ENCODE data around the gene NOTCH3. TPM values are rescaled to one million over a fixed set of nuclear protein-coding genes. Genes with fewer than 3 reads are reported as not detected.

The NOTCH3 gene
- total RNA-seq, 1 donor: 51.8 TPM

DNA sequence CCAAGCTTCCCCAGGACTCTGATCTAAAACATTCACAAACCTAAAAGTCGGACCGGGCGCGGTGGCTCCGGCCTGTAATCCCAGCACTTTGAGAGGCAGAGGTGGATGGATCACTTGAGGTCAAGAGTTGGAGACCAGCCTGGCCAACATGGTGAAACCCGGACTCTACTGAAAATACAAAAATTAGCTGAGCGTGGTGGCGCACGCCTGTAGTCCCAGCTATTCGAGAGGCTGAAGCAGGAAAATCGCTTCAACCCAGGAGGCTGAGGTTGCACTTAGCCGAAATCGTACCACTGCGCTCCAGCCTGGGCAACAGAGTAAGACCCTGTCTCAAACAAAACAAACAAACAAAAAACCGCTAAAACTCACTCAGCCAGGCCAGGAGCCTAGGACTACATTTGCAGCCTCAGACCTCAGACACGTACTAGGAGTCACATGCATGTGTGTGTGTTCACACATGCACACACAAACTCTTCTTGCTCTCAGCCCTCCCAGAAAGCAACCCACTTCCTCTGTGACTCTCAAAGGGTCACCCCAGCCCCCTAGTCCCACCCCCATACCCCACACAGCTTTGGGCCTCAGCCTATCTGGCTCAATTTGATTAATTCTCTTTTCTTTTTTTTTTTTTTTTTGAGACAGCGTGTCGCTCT lies 704 bp upstream of the NOTCH3 start:
- TF ChIP-seq, protein P1, sequence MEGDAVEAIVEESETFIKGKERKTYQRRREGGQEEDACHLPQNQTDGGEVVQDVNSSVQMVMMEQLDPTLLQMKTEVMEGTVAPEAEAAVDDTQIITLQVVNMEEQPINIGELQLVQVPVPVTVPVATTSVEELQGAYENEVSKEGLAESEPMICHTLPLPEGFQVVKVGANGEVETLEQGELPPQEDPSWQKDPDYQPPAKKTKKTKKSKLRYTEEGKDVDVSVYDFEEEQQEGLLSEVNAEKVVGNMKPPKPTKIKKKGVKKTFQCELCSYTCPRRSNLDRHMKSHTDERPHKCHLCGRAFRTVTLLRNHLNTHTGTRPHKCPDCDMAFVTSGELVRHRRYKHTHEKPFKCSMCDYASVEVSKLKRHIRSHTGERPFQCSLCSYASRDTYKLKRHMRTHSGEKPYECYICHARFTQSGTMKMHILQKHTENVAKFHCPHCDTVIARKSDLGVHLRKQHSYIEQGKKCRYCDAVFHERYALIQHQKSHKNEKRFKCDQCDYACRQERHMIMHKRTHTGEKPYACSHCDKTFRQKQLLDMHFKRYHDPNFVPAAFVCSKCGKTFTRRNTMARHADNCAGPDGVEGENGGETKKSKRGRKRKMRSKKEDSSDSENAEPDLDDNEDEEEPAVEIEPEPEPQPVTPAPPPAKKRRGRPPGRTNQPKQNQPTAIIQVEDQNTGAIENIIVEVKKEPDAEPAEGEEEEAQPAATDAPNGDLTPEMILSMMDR (IDR thresholded peaks at IDR 0.05; ENCODE audit: extremely low read depth, low read depth, low read length): no peak

DNA sequence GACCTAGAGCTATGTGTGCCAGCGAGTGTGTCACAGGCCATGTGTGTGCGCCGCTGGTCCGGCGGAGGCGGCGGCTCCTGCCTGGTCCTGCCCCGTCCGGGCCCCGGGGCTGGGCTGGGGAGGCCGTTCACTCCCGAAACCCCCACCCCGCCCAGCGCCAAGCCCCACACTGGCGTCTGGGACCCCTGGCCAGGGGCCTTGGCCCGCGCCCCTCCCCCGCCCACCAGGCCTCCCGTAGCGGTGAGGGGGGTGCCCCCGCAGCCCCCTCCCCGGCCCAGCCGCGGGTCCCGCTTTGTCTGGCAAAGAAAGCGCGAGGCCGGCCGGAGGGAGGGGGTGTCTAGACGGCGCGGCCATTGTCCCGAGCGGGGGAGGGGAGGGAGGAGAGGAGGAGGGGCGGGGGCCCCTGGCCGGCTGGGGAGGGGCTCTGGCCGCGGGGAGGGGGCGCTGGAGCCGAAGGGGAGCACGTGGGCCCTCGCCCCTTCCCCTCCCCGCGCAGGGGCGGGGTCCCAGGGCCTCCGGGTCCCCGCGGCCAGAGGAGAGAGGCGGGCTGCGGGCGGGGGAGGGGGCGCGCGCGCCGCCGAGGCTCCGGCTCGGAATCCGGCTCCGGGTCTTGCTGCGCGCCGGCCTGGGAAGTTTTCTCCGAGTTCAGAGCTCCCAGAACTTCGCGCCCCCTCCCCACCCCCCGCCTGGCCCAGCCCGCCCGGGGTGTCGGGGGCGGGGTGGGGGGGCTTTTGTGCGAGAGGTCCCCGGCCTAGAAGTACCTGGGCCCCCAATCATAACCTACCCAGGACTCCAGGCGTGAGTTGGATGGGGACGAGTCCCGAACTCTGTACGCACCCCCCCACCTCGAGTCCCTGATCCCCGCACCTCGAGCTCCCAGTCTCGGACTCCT lies 888 bp downstream of the NOTCH3 start:
- peaks cover 17% of the 10 kb centered on the region for H4K20me1 ChIP-seq (ENCODE audit: insufficient read depth, low read length)
- peak overlapping the region; percentile 71 for H3K4me2 ChIP-seq (ENCODE audit: insufficient read depth, low read length)
- peaks cover 17% of the 10 kb centered on the region for H3K79me2 ChIP-seq (ENCODE audit: insufficient read depth, low read length)
- H3K27me3 ChIP-seq (ENCODE audit: insufficient read depth, low read length): no peaks in the 10 kb centered on the region
- H2AFZ ChIP-seq (ENCODE audit: low read length): peak overlapping the region; percentile 42
- peak overlapping the region; percentile 92 for H3K4me3 ChIP-seq (ENCODE audit: insufficient read depth, low read length)
- peaks cover 13% of the 10 kb centered on the region for H3K4me1 ChIP-seq (ENCODE audit: insufficient read depth, low read length)
- H3K36me3 ChIP-seq (ENCODE audit: insufficient read depth, low read length): peaks cover 17% of the 10 kb centered on the region
- peak; percentile 96 for DNase-seq (ENCODE audit: insufficient read length, low spot score, missing footprints)
- H3K27ac ChIP-seq (ENCODE audit: low read depth, low read length): peak overlapping the region; percentile 81
- TF ChIP-seq, protein P1 (IDR thresholded peaks at IDR 0.05; ENCODE audit: extremely low read depth, low read depth, low read length): no peak
- no peaks in the 10 kb centered on the region for H3K9me3 ChIP-seq (ENCODE audit: low read depth, low read length)

More for the DNA sequence above, 704 bp upstream of the NOTCH3 start:
- peak overlapping the region; percentile 56 for H2AFZ ChIP-seq (ENCODE audit: low read length)
- H3K79me2 ChIP-seq (ENCODE audit: insufficient read depth, low read length): peaks cover 17% of the 10 kb centered on the region
- peak overlapping the region; percentile 92 for H3K4me3 ChIP-seq (ENCODE audit: insufficient read depth, low read length)
- peaks cover 17% of the 10 kb centered on the region for H4K20me1 ChIP-seq (ENCODE audit: insufficient read depth, low read length)
- DNase-seq (ENCODE audit: insufficient read length, low spot score, missing footprints): peak; percentile 84
- H3K4me2 ChIP-seq (ENCODE audit: insufficient read depth, low read length): peak overlapping the region; percentile 78
- H3K9me3 ChIP-seq (ENCODE audit: low read depth, low read length): no peaks in the 10 kb centered on the region
- no peaks in the 10 kb centered on the region for H3K27me3 ChIP-seq (ENCODE audit: insufficient read depth, low read length)
- H3K36me3 ChIP-seq (ENCODE audit: insufficient read depth, low read length): peaks cover 14% of the 10 kb centered on the region
- H3K27ac ChIP-seq (ENCODE audit: low read depth, low read length): no peak overlapping the region
- H3K4me1 ChIP-seq (ENCODE audit: insufficient read depth, low read length): peaks cover 10% of the 10 kb centered on the region

DNA sequence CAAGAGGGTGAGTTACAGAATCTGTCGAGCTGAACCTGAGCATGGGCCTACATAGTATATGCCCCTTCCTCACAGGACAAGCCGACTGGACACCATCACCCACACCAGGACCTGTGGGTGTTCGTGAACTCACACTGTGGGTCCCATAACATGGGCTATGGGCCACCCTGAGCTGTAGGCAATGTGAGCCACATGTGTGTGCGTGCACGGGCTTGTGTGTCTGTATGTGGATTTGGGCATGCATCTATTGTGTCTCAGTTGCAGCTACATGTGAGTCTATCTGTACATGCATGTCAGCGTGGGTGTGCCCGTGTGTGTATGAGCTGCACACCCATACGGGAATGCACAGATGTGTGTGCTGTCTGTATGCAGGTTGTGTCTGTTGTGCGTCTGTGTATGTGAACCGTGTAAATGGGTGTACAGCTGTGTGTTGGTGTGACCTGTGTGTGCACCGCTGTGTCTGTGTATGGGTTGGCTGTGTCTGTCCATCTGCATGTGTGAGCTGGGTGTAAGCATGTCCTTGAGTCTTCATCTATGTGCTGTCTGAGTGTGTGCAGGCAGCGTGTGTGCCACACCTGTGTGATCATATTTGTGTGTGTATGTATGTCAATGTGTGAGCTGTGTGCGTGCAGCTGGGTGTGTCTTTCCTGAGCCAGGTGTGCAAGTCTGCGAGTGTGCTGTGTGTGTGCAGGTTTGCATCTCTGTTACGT lies 1.7 kb downstream of the NOTCH3 start:
- Histone ChIP-seq H3K27ac (ENCODE audit: low read depth, low read length) (peak overlapping the region; percentile 28), H4K20me1 (ENCODE audit: insufficient read depth, low read length) (peaks cover 17% of the 10 kb centered on the region), H3K4me2 (ENCODE audit: insufficient read depth, low read length) (peak overlapping the region; percentile 71), H3K36me3 (ENCODE audit: insufficient read depth, low read length) (peaks cover 17% of the 10 kb centered on the region), H3K9me3 (ENCODE audit: low read depth, low read length) (no peaks in the 10 kb centered on the region), H3K4me1 (ENCODE audit: insufficient read depth, low read length) (peaks cover 21% of the 10 kb centered on the region), H2AFZ (ENCODE audit: low read length) (no peak overlapping the region), H3K4me3 (ENCODE audit: insufficient read depth, low read length) (peak overlapping the region; percentile 92), H3K27me3 (ENCODE audit: insufficient read depth, low read length) (no peaks in the 10 kb centered on the region), H3K79me2 (ENCODE audit: insufficient read depth, low read length) (peaks cover 20% of the 10 kb centered on the region)
- TF ChIP-seq, protein P1 (IDR thresholded peaks at IDR 0.05; ENCODE audit: extremely low read depth, low read depth, low read length): no peak
- peak; percentile 90 for DNase-seq (ENCODE audit: insufficient read length, low spot score, missing footprints)

Data from osteoblast (primary cell).